SK-N-SH (cell line): ENCODE results near the gene LENEP. TPM values are rescaled to one million over a fixed set of nuclear protein-coding genes. Genes with fewer than 3 reads are reported as not detected.

ENCODE experiments used
- CHD2 ChIP-seq: fragments of 150-350 bp; IDR thresholded peaks from 2 replicates; pipeline ENCODE4 v1.6.1; 2018; ENCODE audit warnings: low read length; ENCODE audit not compliant: partially characterized antibody
- CTCF ChIP-seq: fragments of 200-600 bp; sonication (generic); IDR thresholded peaks from 2 replicates; pipeline ENCODE4 v1.6.1; 2017; ENCODE audit warnings: antibody characterized with exemption, mild to moderate bottlenecking, moderate library complexity
- EP300 ChIP-seq, 2 experiments: IDR thresholded peaks; 2 replicates each; pipeline versions ENCODE4 v1.4.0 to v1.6.1; 2012; ENCODE audit warnings: borderline replicate concordance in 1 of 2, low read depth in 1 of 2, low read length in 1 of 2
- EZH2phosphoT487 ChIP-seq: fragments of 200-600 bp; sonication (generic); IDR thresholded peaks from 2 replicates; pipeline ENCODE4 v1.6.1; 2017; ENCODE audit warnings: low read depth, mixed run types, mild to moderate bottlenecking, antibody characterized with exemption, moderate library complexity, borderline replicate concordance
- FOSL2 ChIP-seq: IDR thresholded peaks from 2 replicates; pipeline ENCODE4 v1.4.0; 2012; ENCODE audit warnings: low read depth, mild to moderate bottlenecking, moderate library complexity, borderline replicate concordance
- FOXJ3 ChIP-seq: sonication (generic); formaldehyde crosslinking; IDR thresholded peaks from 2 replicates; pipeline ENCODE4 v1.5.1; 2020; ENCODE audit warnings: mild to moderate bottlenecking, missing genetic modification reagents
- GABPA ChIP-seq: IDR thresholded peaks from 2 replicates; pipeline ENCODE4 v1.4.0; 2012; ENCODE audit warnings: low read depth, mild to moderate bottlenecking
- GATA2 ChIP-seq: sonication (generic); formaldehyde crosslinking; IDR thresholded peaks from 2 replicates; pipeline ENCODE4 v1.5.0; 2020; ENCODE audit warnings: mild to moderate bottlenecking, missing genetic modification reagents
- MAX ChIP-seq: IDR thresholded peaks from 2 replicates; pipeline ENCODE4 v1.4.0; 2012; ENCODE audit warnings: low read depth
- MEF2A ChIP-seq: IDR thresholded peaks from 2 replicates; pipeline ENCODE4 v1.4.0; 2012; ENCODE audit warnings: low read depth, borderline replicate concordance
- NFIC ChIP-seq: IDR thresholded peaks from 2 replicates; pipeline ENCODE4 v1.4.0; 2012; ENCODE audit warnings: borderline replicate concordance
- POLR2AphosphoS5 ChIP-seq: IDR thresholded peaks from 2 replicates; pipeline ENCODE4 v1.6.1; 2012; ENCODE audit warnings: low read depth, low read length
- RAD21 ChIP-seq: IDR thresholded peaks from 2 replicates; pipeline ENCODE4 v1.6.1; 2012; ENCODE audit warnings: mild to moderate bottlenecking, low read length
- RCOR1 ChIP-seq: fragments of 150-350 bp; IDR thresholded peaks from 2 replicates; pipeline ENCODE4 v1.6.1; 2017; ENCODE audit warnings: antibody characterized with exemption, low read length
- RXRA ChIP-seq: IDR thresholded peaks from 2 replicates; pipeline ENCODE4 v1.4.0; 2012; ENCODE audit warnings: low read depth, mild to moderate bottlenecking, borderline replicate concordance
- SMC3 ChIP-seq: IDR thresholded peaks from 2 replicates; pipeline ENCODE4 v1.6.1; 2012; ENCODE audit warnings: low read depth, low read length, improper control_type of control experiment
- TAF1 ChIP-seq: IDR thresholded peaks from 2 replicates; pipeline ENCODE4 v1.6.1; 2012; ENCODE audit warnings: low read depth, mild to moderate bottlenecking, low read length, moderate library complexity, borderline replicate concordance
- TEAD4 ChIP-seq: IDR thresholded peaks from 2 replicates; pipeline ENCODE4 v1.4.0; 2012; ENCODE audit warnings: mild to moderate bottlenecking, borderline replicate concordance; ENCODE audit not compliant: insufficient read depth
- USF1 ChIP-seq: IDR thresholded peaks from 2 replicates; pipeline ENCODE4 v1.4.0; 2012; ENCODE audit warnings: low read depth, borderline replicate concordance
- USF2 ChIP-seq: fragments of 150-350 bp; IDR thresholded peaks from 2 replicates; pipeline ENCODE4 v1.6.1; 2017; ENCODE audit warnings: antibody characterized with exemption, low read length, low read depth, borderline replicate concordance
- ZBTB33 ChIP-seq: IDR thresholded peaks from 2 replicates; pipeline ENCODE4 v1.4.0; 2012; ENCODE audit warnings: low read depth, borderline replicate concordance
- polyA plus RNA-seq, 3 experiments: library from polyadenylated mRNA; depleted of rRNA; stranded (reverse); fragments of >200 nt; gene quantifications; 2 replicates each; pipeline ENCODE4 v1.2.3, GENCODE V29; 2012

LENEP gene
- polyA plus RNA-seq, 1 of the 3 experiments (the other 2 are of a cell fraction), result not detected

- 0 out of 4 replicates have a peak, but pooled peaks of 1 of the 2 experiments have one; percentile 26 for TF ChIP-seq EP300 (IDR thresholded peaks at IDR 0.05; ENCODE audit: borderline replicate concordance in 1 of 2, low read depth in 1 of 2, low read length in 1 of 2)
- no peak for TF ChIP-seq USF2
- TF ChIP-seq FOXJ3 (CRISPR knock-in tag), result no peak
- peak; percentile 84 for TF ChIP-seq GABPA
- TF ChIP-seq CTCF, result peak; percentile 69
- TF ChIP-seq SMC3, result peak; percentile 26; the same call in 1 of the 2 replicates
- no peak for TF ChIP-seq RXRA
- TF ChIP-seq RCOR1, result no peak; the same call in 1 of the 2 replicates
- TF ChIP-seq EZH2phosphoT487, result no peak
- TF ChIP-seq TAF1, result no peak
- peak; percentile 12; the same call in 1 of the 2 replicates for TF ChIP-seq TEAD4
- peak; percentile 23; the same call in 1 of the 2 replicates for TF ChIP-seq ZBTB33
- no peak for TF ChIP-seq MAX
- TF ChIP-seq POLR2AphosphoS5, result peak; percentile 90
- peak; percentile 46 for TF ChIP-seq RAD21
- TF ChIP-seq CHD2, result no peak
- no peak for TF ChIP-seq NFIC
- TF ChIP-seq FOSL2, result no peak
- no peak for TF ChIP-seq GATA2
- no peak for TF ChIP-seq USF1
- no peak; the same call in 1 of the 2 replicates for TF ChIP-seq MEF2A
Measured at GRCh38 chr1:154961207-154962155, 31.9 kb upstream of the LENEP start, which contains the start of gene PYGO2 (continued).
